HCT116 (cell line): ENCODE data around the gene TMEM132D. TPM values are rescaled to one million over a fixed set of nuclear protein-coding genes. Genes with fewer than 3 reads are reported as not detected.

Experiments used
- ATAC-seq: fragments of 200-7000 bp; cut with Tn5 transposase; 2 replicates; pipeline ENCODE4 v1.9.1; 2020; ENCODE audit warnings: mild to moderate bottlenecking, moderate library complexity
- BruUV-seq: library from RNA; stranded (reverse); fragments of 400-500 nt; replicated peaks from 2 replicates; lab custom pipeline; 2021; lab: Mats Ljungman, UMichigan
- CTCF ChIA-PET: fragments of 300-600 bp; sonication (Branson Sonifier 250); formaldehyde crosslinking; loops from one replicate; lab custom pipeline; 2021; ENCODE audit warnings: antibody characterized with exemption; lab: Charles Lee
- POLR2A ChIA-PET: fragments of 300-600, 350-600 bp; sonication (Branson Sonifier 250); formaldehyde crosslinking; loops from one replicate; lab custom pipeline; 2021; ENCODE audit warnings: antibody characterized with exemption; lab: Charles Lee
- RAD21 ChIA-PET, 2 experiments: fragments of 300-600 bp; sonication (Branson Sonifier 250); formaldehyde crosslinking; loops; one replicate each; lab custom pipeline; 2023; ENCODE audit warnings: low total read pairs in 2 of 2; ENCODE audit not compliant: uncharacterized antibody in 2 of 2, unreplicated experiment in 2 of 2, low non-redundant PET in 1 of 2; lab: Charles Lee
- DNase-seq: peaks from one replicate; pipeline ENCODE4 v3.0.0-alpha.2; 2010; ENCODE audit warnings: low read depth, low spot score
- H2AFZ ChIP-seq: fragments of 200-600 bp; shearing (Covaris generic), sonication (generic); 2 replicates; pipeline ENCODE4 v1.6.1; 2017; ENCODE audit warnings: low read depth, mixed run types, mixed read lengths, antibody characterized with exemption, low read length; ENCODE audit not compliant: poor library complexity, severe bottlenecking
- H3K27ac ChIP-seq: 2 replicates; pipeline ENCODE4 v1.5.1; 2012; ENCODE audit warnings: low read depth, low read length
- H3K27me3 ChIP-seq: fragments of 200-600 bp; sonication (generic); 2 replicates; pipeline ENCODE4 v1.6.1; 2016; ENCODE audit warnings: mixed run types, low read length, mixed read lengths; ENCODE audit not compliant: insufficient read depth
- H3K36me3 ChIP-seq, 2 experiments: fragments of 200-500 bp in 1 of 2; fragments of 200-600 bp in 1 of 2; sonication (Bioruptor generic) in 1 of 2; sonication (generic) in 1 of 2; 2 replicates each; pipeline versions ENCODE4 v1.5.1 to v1.6.1; 2014 to 2016; ENCODE audit warnings: low read length in 2 of 2, inconsistent platforms in 1 of 2, mixed read lengths in 1 of 2, mixed run types in 1 of 2; ENCODE audit not compliant: insufficient read depth in 2 of 2, control insufficient read depth in 1 of 2
- H3K4me1 ChIP-seq, 2 experiments: fragments of 200-600 bp in 1 of 2; sonication (generic) in 1 of 2; 2 replicates each; pipeline versions ENCODE4 v1.5.1 to v1.6.1; 2012 to 2017; ENCODE audit warnings: low read length in 2 of 2, inconsistent platforms in 1 of 2, mild to moderate bottlenecking in 1 of 2, mixed read lengths in 1 of 2, mixed run types in 1 of 2, moderate library complexity in 1 of 2; ENCODE audit not compliant: insufficient read depth in 2 of 2, control insufficient read depth in 1 of 2
- H3K4me2 ChIP-seq: fragments of 200-600 bp; sonication (generic); 2 replicates; pipeline ENCODE4 v1.6.1; 2017; ENCODE audit warnings: mixed run types, low read length, mixed read lengths
- H3K4me3 ChIP-seq, 2 experiments: fragments of 200-600 bp in 1 of 2; sonication (generic) in 1 of 2; replicated peaks in 1 of 2; 2 replicates each; pipeline ENCODE4 v1.5.1; 2011 to 2016; ENCODE audit warnings: low read length in 2 of 2, control low read depth in 1 of 2, low read depth in 1 of 2, mild to moderate bottlenecking in 1 of 2, mixed read lengths in 1 of 2, mixed run types in 1 of 2
- H3K79me2 ChIP-seq: fragments of 200-600 bp; sonication (generic); 2 replicates; pipeline ENCODE4 v1.6.1; 2017; ENCODE audit warnings: mild to moderate bottlenecking, mixed run types, low read length, moderate library complexity, mixed read lengths; ENCODE audit not compliant: insufficient read depth
- H3K9ac ChIP-seq: fragments of 200-600 bp; sonication (generic); 2 replicates; pipeline ENCODE4 v1.6.1; 2016; ENCODE audit warnings: low read length, mixed read lengths
- H3K9me2 ChIP-seq: fragments of 200-600 bp; sonication (generic), shearing (Covaris generic); 2 replicates; pipeline ENCODE4 v1.6.1; 2017; ENCODE audit warnings: mixed run types, mild to moderate bottlenecking, moderate library complexity; ENCODE audit not compliant: insufficient read depth
- H3K9me3 ChIP-seq, 2 experiments: fragments of 200-500 bp in 1 of 2; fragments of 200-600 bp in 1 of 2; sonication (Bioruptor generic) in 1 of 2; sonication (generic) in 1 of 2; 2 replicates each; pipeline ENCODE4 v1.6.1; 2014 to 2017; ENCODE audit warnings: low read length in 2 of 2, mixed read lengths in 2 of 2, inconsistent platforms in 1 of 2, low read depth in 1 of 2, mild to moderate bottlenecking in 1 of 2, mixed run types in 1 of 2, moderate library complexity in 1 of 2; ENCODE audit not compliant: control insufficient read depth in 1 of 2, insufficient read depth in 1 of 2
- H4K20me1 ChIP-seq: fragments of 200-600 bp; sonication (generic), shearing (Covaris generic); 2 replicates; pipeline ENCODE4 v1.6.1; 2017; ENCODE audit warnings: mixed run types, mild to moderate bottlenecking, moderate library complexity; ENCODE audit not compliant: insufficient read depth
- EGR1 ChIP-seq: IDR thresholded peaks from 2 replicates; pipeline ENCODE4 v1.6.1; 2012; ENCODE audit warnings: low read depth
- EZH2 ChIP-seq: fragments of 200-600 bp; sonication (generic); IDR thresholded peaks from 2 replicates; pipeline ENCODE4 v1.6.1; 2017; ENCODE audit warnings: antibody characterized with exemption, mixed run types
- EZH2phosphoT487 ChIP-seq: fragments of 200-600 bp; IDR thresholded peaks from 2 replicates; pipeline ENCODE4 v1.6.1; 2018; ENCODE audit warnings: antibody characterized with exemption, borderline replicate concordance
- FOSL1 ChIP-seq: IDR thresholded peaks from 2 replicates; pipeline ENCODE4 v1.6.1; 2012; ENCODE audit warnings: low read depth
- POLR2AphosphoS5 ChIP-seq: IDR thresholded peaks from 2 replicates; pipeline ENCODE4 v1.6.1; 2011; ENCODE audit warnings: mild to moderate bottlenecking, low read depth, low read length, moderate library complexity
- RAD21 ChIP-seq: IDR thresholded peaks from 2 replicates; pipeline ENCODE4 v1.6.1; 2012; ENCODE audit warnings: low read depth, mild to moderate bottlenecking
- SRF ChIP-seq: IDR thresholded peaks from 2 replicates; pipeline ENCODE4 v1.6.1; 2012; ENCODE audit warnings: low read depth
- TCF7L2 ChIP-seq: IDR thresholded peaks from 2 replicates; pipeline ENCODE4 v1.7.0; 2011; ENCODE audit warnings: borderline replicate concordance, inconsistent platforms; ENCODE audit not compliant: insufficient read depth, insufficient read length; ENCODE audit errors: extremely low read depth
- YY1 ChIP-seq: IDR thresholded peaks from 2 replicates; pipeline ENCODE4 v1.6.1; 2011; ENCODE audit warnings: low read length, low read depth, moderate library complexity, mild to moderate bottlenecking; ENCODE audit not compliant: insufficient replicate concordance; ENCODE audit errors: extremely low read depth
- ZFX ChIP-seq: fragments of 450-650 bp; IDR thresholded peaks from 2 replicates; pipeline ENCODE4 v1.6.1; 2017
- intact Hi-C: fragments of 100-400 bp; cut with micrococcal nuclease; formaldehyde crosslinking; loops from 2 replicates; pipeline ENCODE4 v1.10.0; 2022
- total RNA-seq: library from RNA; stranded (reverse); gene quantifications from one replicate; pipeline ENCODE4 v1.2.1, GENCODE V29; 2021; ENCODE audit not compliant: unreplicated experiment
- TF ChIP-seq, protein P1 (sequence below): IDR thresholded peaks from 2 replicates; pipeline ENCODE4 v1.6.1; 2012; ENCODE audit warnings: low read depth
- TF ChIP-seq, protein P2 (sequence below), 3 experiments: fragments of 200-600 bp in 1 of 3; sonication (generic) in 1 of 3; IDR thresholded peaks in 2 of 3; conservative IDR thresholded peaks in 1 of 3; 2 replicates each; pipeline ENCODE4 v1.5.1; 2012 to 2017; ENCODE audit warnings: low read depth in 2 of 3, low read length in 2 of 3, antibody characterized with exemption in 1 of 3, borderline replicate concordance in 1 of 3, control low read depth in 1 of 3, mild to moderate bottlenecking in 1 of 3, mixed read lengths in 1 of 3, mixed run types in 1 of 3, moderate library complexity in 1 of 3; ENCODE audit not compliant: insufficient read depth in 1 of 3
- TF ChIP-seq, protein P3 (sequence below): IDR thresholded peaks from 2 replicates; pipeline ENCODE4 v1.6.1; 2012
- TF ChIP-seq, protein P4 (sequence below): IDR thresholded peaks from 2 replicates; pipeline ENCODE4 v1.6.1; 2012

TMEM132D gene
- total RNA-seq, 1 experiment from 2014 or later, result not detected

DNA sequence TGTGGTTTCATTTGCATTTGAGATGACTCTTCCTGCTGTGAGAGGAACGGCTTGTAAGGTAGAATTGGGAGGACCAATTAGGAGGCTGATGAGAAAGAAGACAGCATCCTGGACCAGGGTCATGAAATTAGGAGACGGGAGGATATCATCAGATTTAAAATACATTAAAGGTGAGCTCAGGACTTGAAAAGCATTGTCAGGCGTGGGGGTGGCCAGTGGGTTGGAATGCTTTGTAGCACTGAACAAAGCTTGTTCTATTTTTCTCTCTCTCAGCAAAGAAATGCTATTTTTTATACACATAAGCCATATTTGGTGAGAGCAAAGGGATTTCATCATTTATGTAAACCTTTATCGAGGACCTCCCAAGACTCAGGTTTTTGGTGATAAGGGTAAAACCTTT, 157.5 kb downstream of the TMEM132D start:
- DNase-seq (no peak), ATAC-seq (no peak)
- Histone ChIP-seq H3K4me3 (no peak overlapping the region), H3K4me2 (no peak overlapping the region), H3K4me1 (no peaks in the 10 kb centered on the region), H2AFZ (no peak overlapping the region), H3K79me2 (no peaks in the 10 kb centered on the region), H3K27me3 (no peaks in the 10 kb centered on the region), H3K36me3 (no peaks in the 10 kb centered on the region), H3K9ac (no peak overlapping the region), H3K9me3 (peaks cover 18 to 23% of the 10 kb centered on the region in 2 experiments; a peak in 2 of 4 replicates), H4K20me1 (no peaks in the 10 kb centered on the region), H3K27ac (no peak overlapping the region), H3K9me2 (no peaks in the 10 kb centered on the region)
- TF ChIP-seq, protein P1, sequence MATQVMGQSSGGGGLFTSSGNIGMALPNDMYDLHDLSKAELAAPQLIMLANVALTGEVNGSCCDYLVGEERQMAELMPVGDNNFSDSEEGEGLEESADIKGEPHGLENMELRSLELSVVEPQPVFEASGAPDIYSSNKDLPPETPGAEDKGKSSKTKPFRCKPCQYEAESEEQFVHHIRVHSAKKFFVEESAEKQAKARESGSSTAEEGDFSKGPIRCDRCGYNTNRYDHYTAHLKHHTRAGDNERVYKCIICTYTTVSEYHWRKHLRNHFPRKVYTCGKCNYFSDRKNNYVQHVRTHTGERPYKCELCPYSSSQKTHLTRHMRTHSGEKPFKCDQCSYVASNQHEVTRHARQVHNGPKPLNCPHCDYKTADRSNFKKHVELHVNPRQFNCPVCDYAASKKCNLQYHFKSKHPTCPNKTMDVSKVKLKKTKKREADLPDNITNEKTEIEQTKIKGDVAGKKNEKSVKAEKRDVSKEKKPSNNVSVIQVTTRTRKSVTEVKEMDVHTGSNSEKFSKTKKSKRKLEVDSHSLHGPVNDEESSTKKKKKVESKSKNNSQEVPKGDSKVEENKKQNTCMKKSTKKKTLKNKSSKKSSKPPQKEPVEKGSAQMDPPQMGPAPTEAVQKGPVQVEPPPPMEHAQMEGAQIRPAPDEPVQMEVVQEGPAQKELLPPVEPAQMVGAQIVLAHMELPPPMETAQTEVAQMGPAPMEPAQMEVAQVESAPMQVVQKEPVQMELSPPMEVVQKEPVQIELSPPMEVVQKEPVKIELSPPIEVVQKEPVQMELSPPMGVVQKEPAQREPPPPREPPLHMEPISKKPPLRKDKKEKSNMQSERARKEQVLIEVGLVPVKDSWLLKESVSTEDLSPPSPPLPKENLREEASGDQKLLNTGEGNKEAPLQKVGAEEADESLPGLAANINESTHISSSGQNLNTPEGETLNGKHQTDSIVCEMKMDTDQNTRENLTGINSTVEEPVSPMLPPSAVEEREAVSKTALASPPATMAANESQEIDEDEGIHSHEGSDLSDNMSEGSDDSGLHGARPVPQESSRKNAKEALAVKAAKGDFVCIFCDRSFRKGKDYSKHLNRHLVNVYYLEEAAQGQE, result no peak
- TF ChIP-seq, protein P2, sequence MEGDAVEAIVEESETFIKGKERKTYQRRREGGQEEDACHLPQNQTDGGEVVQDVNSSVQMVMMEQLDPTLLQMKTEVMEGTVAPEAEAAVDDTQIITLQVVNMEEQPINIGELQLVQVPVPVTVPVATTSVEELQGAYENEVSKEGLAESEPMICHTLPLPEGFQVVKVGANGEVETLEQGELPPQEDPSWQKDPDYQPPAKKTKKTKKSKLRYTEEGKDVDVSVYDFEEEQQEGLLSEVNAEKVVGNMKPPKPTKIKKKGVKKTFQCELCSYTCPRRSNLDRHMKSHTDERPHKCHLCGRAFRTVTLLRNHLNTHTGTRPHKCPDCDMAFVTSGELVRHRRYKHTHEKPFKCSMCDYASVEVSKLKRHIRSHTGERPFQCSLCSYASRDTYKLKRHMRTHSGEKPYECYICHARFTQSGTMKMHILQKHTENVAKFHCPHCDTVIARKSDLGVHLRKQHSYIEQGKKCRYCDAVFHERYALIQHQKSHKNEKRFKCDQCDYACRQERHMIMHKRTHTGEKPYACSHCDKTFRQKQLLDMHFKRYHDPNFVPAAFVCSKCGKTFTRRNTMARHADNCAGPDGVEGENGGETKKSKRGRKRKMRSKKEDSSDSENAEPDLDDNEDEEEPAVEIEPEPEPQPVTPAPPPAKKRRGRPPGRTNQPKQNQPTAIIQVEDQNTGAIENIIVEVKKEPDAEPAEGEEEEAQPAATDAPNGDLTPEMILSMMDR (IDR thresholded peaks at IDR 0.05 in 2 of 3, conservative IDR thresholded peaks at IDR 0.05 in 1 of 3; ENCODE audit: borderline replicate concordance in 1 of 3, insufficient read depth in 1 of 3, low read depth in 2 of 3, low read length in 2 of 3), result no peak
- TF ChIP-seq EGR1, result no peak
- no peak for TF ChIP-seq ZFX
- no peak for TF ChIP-seq POLR2AphosphoS5
- TF ChIP-seq YY1, result no peak
- TF ChIP-seq RAD21, result no peak
- TF ChIP-seq FOSL1, result no peak
- TF ChIP-seq EZH2phosphoT487, result no peak
- TF ChIP-seq, protein P3, sequence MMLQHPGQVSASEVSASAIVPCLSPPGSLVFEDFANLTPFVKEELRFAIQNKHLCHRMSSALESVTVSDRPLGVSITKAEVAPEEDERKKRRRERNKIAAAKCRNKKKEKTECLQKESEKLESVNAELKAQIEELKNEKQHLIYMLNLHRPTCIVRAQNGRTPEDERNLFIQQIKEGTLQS, result no peak
- TF ChIP-seq EZH2, result no peak
- no peak for TF ChIP-seq SRF
- TF ChIP-seq, protein P4, sequence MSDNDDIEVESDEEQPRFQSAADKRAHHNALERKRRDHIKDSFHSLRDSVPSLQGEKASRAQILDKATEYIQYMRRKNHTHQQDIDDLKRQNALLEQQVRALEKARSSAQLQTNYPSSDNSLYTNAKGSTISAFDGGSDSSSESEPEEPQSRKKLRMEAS, result no peak
- no peak for TF ChIP-seq TCF7L2
- POLR2A ChIA-PET, result no interaction called here
- RAD21 ChIA-PET, result no interaction called here
- CTCF ChIA-PET, result no interaction called here
- intact Hi-C loops, result no loop called here
- BruUV-seq, result no TSS peak
